Measurements from ENCODE around the gene GARIN5B.
"Not testable (repeated sequence)": the region's sequence is repeated elsewhere in the genome, so short reads cannot be mapped to it uniquely, and the experiment has no call there.

Gene GARIN5B

DNA sequence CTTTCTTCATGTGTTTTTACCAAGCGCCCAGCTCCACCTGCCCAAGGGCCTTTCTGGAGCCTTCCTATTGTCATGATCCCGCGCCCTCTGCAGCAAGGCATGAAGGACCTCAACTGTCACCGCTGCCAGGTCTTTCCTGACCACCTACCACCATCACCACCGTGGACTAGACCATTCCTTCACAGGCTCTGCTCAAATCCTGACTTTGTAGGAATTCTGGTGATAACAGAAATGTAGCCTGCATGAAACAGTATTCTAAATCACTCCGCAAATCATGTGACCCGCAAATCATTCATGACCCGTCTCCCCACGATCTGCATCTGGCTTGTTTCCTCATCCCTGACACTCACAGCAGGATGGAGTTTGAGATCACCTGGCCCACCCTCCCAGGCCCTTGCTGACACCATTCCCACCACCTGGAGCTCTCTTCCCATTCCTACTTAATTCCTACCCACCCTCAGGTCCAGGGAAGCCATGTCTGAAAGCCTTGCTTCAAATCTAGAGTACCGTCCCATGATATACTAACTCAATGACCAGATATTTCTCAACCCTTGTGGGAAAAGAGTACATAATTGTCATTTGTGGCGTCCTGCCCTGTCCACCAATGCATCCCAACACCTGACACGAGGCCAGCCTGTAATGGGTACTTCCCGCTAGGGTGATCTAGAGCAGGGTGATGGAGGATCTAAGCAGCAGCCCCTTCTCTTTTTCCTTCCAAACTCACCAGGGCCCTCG lies 43.2 kb upstream of the GARIN5B start:
- no peaks in the 10 kb centered on the region for H3K9me2 ChIP-seq (ENCODE audit: low read depth, low read length)
- H3K27me3 ChIP-seq (ENCODE audit: insufficient read depth, low read length), result no peaks in the 10 kb centered on the region
- no peaks in the 10 kb centered on the region for H4K20me1 ChIP-seq (ENCODE audit: insufficient read depth, low read length)
- H3K4me3 ChIP-seq (ENCODE audit: low read depth, low read length, poor library complexity, severe bottlenecking), result peak overlapping the region; percentile 97
- H2AFZ ChIP-seq (ENCODE audit: low read length), result no peak overlapping the region
- H3K9ac ChIP-seq (ENCODE audit: low read length), result peak overlapping the region; percentile 99
- peaks cover 26% of the 10 kb centered on the region for H3K4me1 ChIP-seq (ENCODE audit: insufficient read depth, low read length, severe bottlenecking)
- peak overlapping the region; percentile 96 for H3K27ac ChIP-seq (ENCODE audit: low read depth, low read length, poor library complexity, severe bottlenecking)
- TF ChIP-seq, protein P1, sequence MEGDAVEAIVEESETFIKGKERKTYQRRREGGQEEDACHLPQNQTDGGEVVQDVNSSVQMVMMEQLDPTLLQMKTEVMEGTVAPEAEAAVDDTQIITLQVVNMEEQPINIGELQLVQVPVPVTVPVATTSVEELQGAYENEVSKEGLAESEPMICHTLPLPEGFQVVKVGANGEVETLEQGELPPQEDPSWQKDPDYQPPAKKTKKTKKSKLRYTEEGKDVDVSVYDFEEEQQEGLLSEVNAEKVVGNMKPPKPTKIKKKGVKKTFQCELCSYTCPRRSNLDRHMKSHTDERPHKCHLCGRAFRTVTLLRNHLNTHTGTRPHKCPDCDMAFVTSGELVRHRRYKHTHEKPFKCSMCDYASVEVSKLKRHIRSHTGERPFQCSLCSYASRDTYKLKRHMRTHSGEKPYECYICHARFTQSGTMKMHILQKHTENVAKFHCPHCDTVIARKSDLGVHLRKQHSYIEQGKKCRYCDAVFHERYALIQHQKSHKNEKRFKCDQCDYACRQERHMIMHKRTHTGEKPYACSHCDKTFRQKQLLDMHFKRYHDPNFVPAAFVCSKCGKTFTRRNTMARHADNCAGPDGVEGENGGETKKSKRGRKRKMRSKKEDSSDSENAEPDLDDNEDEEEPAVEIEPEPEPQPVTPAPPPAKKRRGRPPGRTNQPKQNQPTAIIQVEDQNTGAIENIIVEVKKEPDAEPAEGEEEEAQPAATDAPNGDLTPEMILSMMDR (IDR thresholded peaks at IDR 0.05; ENCODE audit: low read length), result no peak
- TF ChIP-seq EZH2 (IDR thresholded peaks at IDR 0.05; ENCODE audit: borderline replicate concordance, low read length), result no peak
- peak overlapping the region; percentile 93 for H3K4me2 ChIP-seq (ENCODE audit: low read length)
- no peaks in the 10 kb centered on the region for H3F3A ChIP-seq (ENCODE audit: insufficient read depth, low read length)
- H3K79me2 ChIP-seq (ENCODE audit: insufficient read depth, low read length), result peaks cover 19% of the 10 kb centered on the region
- peaks cover 60% of the 10 kb centered on the region for H3K36me3 ChIP-seq (ENCODE audit: insufficient read depth, low read length)
- no peaks in the 10 kb centered on the region for H3K9me3 ChIP-seq (ENCODE audit: low read length)

DNA sequence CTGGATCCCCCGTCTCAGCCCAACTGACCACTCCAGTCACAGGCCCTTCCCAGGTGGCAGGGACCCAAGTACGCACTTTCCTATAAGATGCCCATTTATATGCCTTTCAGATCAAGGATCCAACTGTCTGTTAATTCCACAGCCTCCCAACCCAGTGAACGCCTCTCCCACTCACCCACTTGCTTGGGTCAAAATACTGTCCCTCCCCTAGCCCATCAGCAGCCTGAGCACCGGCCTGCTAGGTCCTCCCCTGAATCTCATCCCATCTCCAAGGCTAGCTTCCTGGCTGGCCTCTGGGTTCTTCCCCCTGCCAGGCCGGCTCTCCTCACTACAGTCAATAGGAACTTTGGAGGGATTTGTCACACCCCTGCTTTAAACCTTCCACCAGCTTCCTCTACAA lies 42.6 kb upstream of the GARIN5B start:
- no peaks in the 10 kb centered on the region for H3K9me3 ChIP-seq (ENCODE audit: low read length)
- H3F3A ChIP-seq (ENCODE audit: insufficient read depth, low read length), result no peaks in the 10 kb centered on the region
- no peak for TF ChIP-seq EZH2 (IDR thresholded peaks at IDR 0.05; ENCODE audit: borderline replicate concordance, low read length)
- TF ChIP-seq, protein P1 (IDR thresholded peaks at IDR 0.05; ENCODE audit: low read length), result no peak
- peak overlapping the region; percentile 99; the same call in 1 of the 2 replicates for H3K9ac ChIP-seq (ENCODE audit: low read length)
- H4K20me1 ChIP-seq (ENCODE audit: insufficient read depth, low read length), result no peaks in the 10 kb centered on the region
- peaks cover 19% of the 10 kb centered on the region for H3K79me2 ChIP-seq (ENCODE audit: insufficient read depth, low read length)
- peaks cover 26% of the 10 kb centered on the region for H3K4me1 ChIP-seq (ENCODE audit: insufficient read depth, low read length, severe bottlenecking)
- peaks cover 65% of the 10 kb centered on the region for H3K36me3 ChIP-seq (ENCODE audit: insufficient read depth, low read length)
- H3K27ac ChIP-seq (ENCODE audit: low read depth, low read length, poor library complexity, severe bottlenecking), result no peak overlapping the region
- H3K4me2 ChIP-seq (ENCODE audit: low read length), result peak overlapping the region; percentile 93
- H2AFZ ChIP-seq (ENCODE audit: low read length), result no peak overlapping the region
- H3K9me2 ChIP-seq (ENCODE audit: low read depth, low read length), result no peaks in the 10 kb centered on the region
- no peaks in the 10 kb centered on the region for H3K27me3 ChIP-seq (ENCODE audit: insufficient read depth, low read length)
- peak overlapping the region; percentile 97 for H3K4me3 ChIP-seq (ENCODE audit: low read depth, low read length, poor library complexity, severe bottlenecking)

DNA sequence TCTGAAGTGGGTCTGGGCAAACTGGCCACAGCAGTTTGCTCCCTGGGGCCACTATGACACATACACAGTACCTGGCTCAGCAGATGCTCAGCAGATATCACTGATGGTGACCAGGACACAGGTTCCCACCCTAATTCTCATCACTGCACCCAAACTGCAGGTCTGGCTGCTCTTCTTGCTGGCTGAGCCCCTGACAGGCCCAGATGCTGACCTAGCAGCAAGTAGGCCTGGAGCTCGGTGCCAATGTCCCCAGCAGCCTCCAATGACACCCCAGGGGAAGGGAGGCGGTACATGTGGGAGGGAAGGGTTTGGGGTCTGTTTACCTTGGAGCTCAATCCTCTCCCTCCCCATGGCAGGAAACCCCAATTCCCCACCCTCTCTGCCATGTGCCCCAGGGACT lies 39.4 kb upstream of the GARIN5B start:
- no peak overlapping the region for H3K4me3 ChIP-seq (ENCODE audit: low read depth, low read length, poor library complexity, severe bottlenecking)
- no peak overlapping the region for H3K27ac ChIP-seq (ENCODE audit: low read depth, low read length, poor library complexity, severe bottlenecking)
- H4K20me1 ChIP-seq (ENCODE audit: insufficient read depth, low read length), result no peaks in the 10 kb centered on the region
- H3K27me3 ChIP-seq (ENCODE audit: insufficient read depth, low read length), result no peaks in the 10 kb centered on the region
- TF ChIP-seq, protein P1 (IDR thresholded peaks at IDR 0.05; ENCODE audit: low read length), result no peak
- TF ChIP-seq EZH2 (IDR thresholded peaks at IDR 0.05; ENCODE audit: borderline replicate concordance, low read length), result no peak
- no peaks in the 10 kb centered on the region for H3K9me3 ChIP-seq (ENCODE audit: low read length)
- H3K9ac ChIP-seq (ENCODE audit: low read length), result no peak overlapping the region
- peaks cover 65% of the 10 kb centered on the region for H3K36me3 ChIP-seq (ENCODE audit: insufficient read depth, low read length)
- H3K4me1 ChIP-seq (ENCODE audit: insufficient read depth, low read length, severe bottlenecking), result peaks cover 30% of the 10 kb centered on the region
- H3K79me2 ChIP-seq (ENCODE audit: insufficient read depth, low read length), result peaks cover 19% of the 10 kb centered on the region
- no peaks in the 10 kb centered on the region for H3K9me2 ChIP-seq (ENCODE audit: low read depth, low read length)
- no peak overlapping the region for H2AFZ ChIP-seq (ENCODE audit: low read length)
- no peaks in the 10 kb centered on the region for H3F3A ChIP-seq (ENCODE audit: insufficient read depth, low read length)
- H3K4me2 ChIP-seq (ENCODE audit: low read length), result no peak overlapping the region

DNA sequence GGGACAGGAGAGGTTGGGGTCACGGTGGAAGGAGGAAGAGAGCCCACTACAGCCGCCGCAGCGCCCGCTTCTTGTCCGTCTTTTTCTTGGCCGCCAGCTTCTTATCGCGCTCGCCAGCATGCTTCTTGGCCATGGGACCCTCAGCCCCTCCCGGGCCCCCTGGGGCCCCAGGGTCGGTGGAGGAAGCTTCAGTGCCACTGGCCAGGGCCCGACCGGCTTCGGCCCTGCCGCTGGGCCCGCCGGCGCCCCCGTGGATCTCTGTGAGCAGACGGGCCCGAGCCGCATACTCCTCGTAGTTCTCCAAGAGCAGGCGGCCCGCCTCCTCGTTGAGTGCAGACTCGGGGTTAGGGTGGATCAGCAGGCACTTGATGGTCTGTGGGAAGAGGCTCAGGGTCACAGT lies 38.3 kb upstream of the GARIN5B start:
- H3K4me2 ChIP-seq (ENCODE audit: low read length); H2AFZ ChIP-seq (ENCODE audit: low read length); H3K79me2 ChIP-seq (ENCODE audit: insufficient read depth, low read length); H3K27ac ChIP-seq (ENCODE audit: low read depth, low read length, poor library complexity, severe bottlenecking); H3K27me3 ChIP-seq (ENCODE audit: insufficient read depth, low read length); H3F3A ChIP-seq (ENCODE audit: insufficient read depth, low read length); H3K9ac ChIP-seq (ENCODE audit: low read length); H3K4me3 ChIP-seq (ENCODE audit: low read depth, low read length, poor library complexity, severe bottlenecking); H3K9me3 ChIP-seq (ENCODE audit: low read length); H4K20me1 ChIP-seq (ENCODE audit: insufficient read depth, low read length); H3K9me2 ChIP-seq (ENCODE audit: low read depth, low read length): not testable (repeated sequence)
- H3K36me3 ChIP-seq (ENCODE audit: insufficient read depth, low read length), result peaks cover 55% of the 10 kb centered on the region
- peaks cover 26% of the 10 kb centered on the region for H3K4me1 ChIP-seq (ENCODE audit: insufficient read depth, low read length, severe bottlenecking)
